PC-3 (cell line): ENCODE results near the gene CPLX4.

ENCODE experiments used
- EZH2 ChIP-seq: fragments of 300-600 bp; sonication (generic); IDR thresholded peaks from one replicate; pipeline ENCODE4 v1.6.1; 2017; ENCODE audit warnings: antibody characterized with exemption, mild to moderate bottlenecking, low read length; ENCODE audit not compliant: unreplicated experiment
- TF ChIP-seq, protein P1 (sequence below): fragments of 300-600 bp; sonication (generic); conservative IDR thresholded peaks from 2 replicates; pipeline ENCODE4 v1.5.1; 2017; ENCODE audit warnings: antibody characterized with exemption, low read depth, mild to moderate bottlenecking, low read length

GRCh38 chr18:59345556-59345955 is 27.1 kb upstream of the CPLX4 start:
- TF ChIP-seq, protein P1, sequence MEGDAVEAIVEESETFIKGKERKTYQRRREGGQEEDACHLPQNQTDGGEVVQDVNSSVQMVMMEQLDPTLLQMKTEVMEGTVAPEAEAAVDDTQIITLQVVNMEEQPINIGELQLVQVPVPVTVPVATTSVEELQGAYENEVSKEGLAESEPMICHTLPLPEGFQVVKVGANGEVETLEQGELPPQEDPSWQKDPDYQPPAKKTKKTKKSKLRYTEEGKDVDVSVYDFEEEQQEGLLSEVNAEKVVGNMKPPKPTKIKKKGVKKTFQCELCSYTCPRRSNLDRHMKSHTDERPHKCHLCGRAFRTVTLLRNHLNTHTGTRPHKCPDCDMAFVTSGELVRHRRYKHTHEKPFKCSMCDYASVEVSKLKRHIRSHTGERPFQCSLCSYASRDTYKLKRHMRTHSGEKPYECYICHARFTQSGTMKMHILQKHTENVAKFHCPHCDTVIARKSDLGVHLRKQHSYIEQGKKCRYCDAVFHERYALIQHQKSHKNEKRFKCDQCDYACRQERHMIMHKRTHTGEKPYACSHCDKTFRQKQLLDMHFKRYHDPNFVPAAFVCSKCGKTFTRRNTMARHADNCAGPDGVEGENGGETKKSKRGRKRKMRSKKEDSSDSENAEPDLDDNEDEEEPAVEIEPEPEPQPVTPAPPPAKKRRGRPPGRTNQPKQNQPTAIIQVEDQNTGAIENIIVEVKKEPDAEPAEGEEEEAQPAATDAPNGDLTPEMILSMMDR: no peak
- no peak for TF ChIP-seq EZH2
